ENCODE data around the gene SLC35G4. TPM values are rescaled to one million over a fixed set of nuclear protein-coding genes. Genes with fewer than 3 reads are reported as not detected.
"Not testable (repeated sequence)": the region's sequence is repeated elsewhere in the genome, so short reads cannot be mapped to it uniquely, and the experiment has no call there.

Gene SLC35G4
- total RNA-seq = not detected
- long read RNA-seq = 0 reads

- H3K4me1 ChIP-seq; intact Hi-C loops (cut with DNase I); H3K9me3 ChIP-seq; H3K27ac ChIP-seq; H3K36me3 ChIP-seq; ATAC-seq; H3K27me3 ChIP-seq; H3K4me3 ChIP-seq; DNase-seq: not testable (repeated sequence)
- no CpG with 5 or more reads among the region's 9 CpGs for WGBS (ENCODE audit: insufficient coverage, low coverage, low lambda C conversion rate, missing lambda C conversion rate)
Observed at GRCh38 chr18:11609488-11609887, at the start of gene SLC35G4. Gene SLC35G4 (plus strand): TSS chr18:11609596. CDS start chr18:11609596, 0 bp downstream.

GRCh38 chr18:11561293-11561692, 48.1 kb upstream of the SLC35G4 start:
- Histone ChIP-seq H3K9me3 (no peaks in the 10 kb centered on the region), H3K36me3 (no peaks in the 10 kb centered on the region), H3K4me3 (no peak overlapping the region), H3K27ac (no peak overlapping the region), H3K4me1 (no peaks in the 10 kb centered on the region), H3K27me3 (no peaks in the 10 kb centered on the region)
- TF ChIP-seq CTCF (IDR thresholded peaks at IDR 0.05) (no peak), POLR2A (IDR thresholded peaks at IDR 0.05) (no peak)
- DNase-seq (no peak), ATAC-seq (no peak)
- intact Hi-C loops (cut with DNase I) = no loop called here
- 62% methylated on average over 4 of the region's 4 CpGs for whole genome bisulfite sequencing (ENCODE audit: insufficient coverage, low coverage, low lambda C conversion rate, missing lambda C conversion rate)

- Histone ChIP-seq H3K36me3 (no peaks in the 10 kb centered on the region), H3K27ac (no peak overlapping the region), H3K4me1 (no peaks in the 10 kb centered on the region), H3K9me3 (no peaks in the 10 kb centered on the region), H3K27me3 (no peaks in the 10 kb centered on the region), H3K4me3 (no peak overlapping the region)
- TF ChIP-seq POLR2A (IDR thresholded peaks at IDR 0.05) (no peak), CTCF (IDR thresholded peaks at IDR 0.05) (no peak)
- ATAC-seq (no peak), DNase-seq (no peak)
- intact Hi-C loops (cut with DNase I) = no loop called here
- WGBS (ENCODE audit: insufficient coverage, low coverage, low lambda C conversion rate, missing lambda C conversion rate) = no CpG with 5 or more reads among the region's 5 CpGs
Observed at GRCh38 chr18:11565716-11566115, 43.7 kb upstream of the SLC35G4 start.

GRCh38 chr18:11566236-11566965, 43.0 kb upstream of the SLC35G4 start:
- H3K4me1 ChIP-seq = no peaks in the 10 kb centered on the region
- DNase-seq = no peak
- H3K4me3 ChIP-seq = no peak overlapping the region
- WGBS (ENCODE audit: insufficient coverage, low coverage, low lambda C conversion rate, missing lambda C conversion rate) = 67% methylated on average over 2 of the region's 5 CpGs
- intact Hi-C loops (cut with DNase I) = no loop called here
- H3K9me3 ChIP-seq = no peaks in the 10 kb centered on the region
- H3K27me3 ChIP-seq = no peaks in the 10 kb centered on the region
- no peak overlapping the region for H3K27ac ChIP-seq
- no peaks in the 10 kb centered on the region for H3K36me3 ChIP-seq
- TF ChIP-seq POLR2A (IDR thresholded peaks at IDR 0.05) = no peak
- no peak for TF ChIP-seq CTCF (IDR thresholded peaks at IDR 0.05)
- no peak for ATAC-seq

- no peak for TF ChIP-seq CTCF (IDR thresholded peaks at IDR 0.05)
- ATAC-seq (no peak), DNase-seq (no peak)
- Histone ChIP-seq H3K4me3 (no peak overlapping the region), H3K36me3 (no peaks in the 10 kb centered on the region), H3K27ac (no peak overlapping the region), H3K9me3 (no peaks in the 10 kb centered on the region), H3K27me3 (no peaks in the 10 kb centered on the region), H3K4me1 (no peaks in the 10 kb centered on the region)
- intact Hi-C loops (cut with DNase I) = no loop called here
- 43% methylated on average over 6 of the region's 7 CpGs for WGBS (ENCODE audit: insufficient coverage, low coverage, low lambda C conversion rate, missing lambda C conversion rate)
Observed at GRCh38 chr18:11567396-11567795, 42.0 kb upstream of the SLC35G4 start.
